ENCODE results near the gene PRKCA. TPM values are rescaled to one million over a fixed set of nuclear protein-coding genes. Genes with fewer than 3 reads are reported as not detected.

PRKCA gene
- total RNA-seq, 1 experiment from 2014 or later: 4.4 TPM

DNA sequence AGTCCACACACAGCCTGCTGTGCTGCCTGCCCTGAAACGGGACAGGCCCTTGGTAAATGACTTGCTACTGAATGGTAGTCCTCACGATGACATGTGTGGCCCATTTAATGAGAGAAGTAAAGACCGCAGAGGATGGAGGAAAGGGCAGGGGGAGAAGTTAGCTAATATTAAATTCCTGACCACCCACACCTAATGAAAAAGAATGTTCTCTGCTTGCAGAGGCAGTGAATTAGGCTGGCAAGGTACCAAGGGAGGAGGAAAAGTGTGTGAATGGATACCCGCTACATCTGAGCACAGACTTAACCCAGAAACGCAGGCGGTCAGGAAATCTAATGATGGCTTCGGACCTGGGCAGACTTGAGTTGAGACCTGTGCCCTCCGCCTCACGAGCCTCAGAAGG lies 141.2 kb downstream of the PRKCA start:
- no peak overlapping the region for H3K4me2 ChIP-seq (ENCODE audit: low read depth, low read length, poor library complexity, severe bottlenecking)
- no peak for DNase-seq
- no peaks in the 10 kb centered on the region for H3K9me3 ChIP-seq (ENCODE audit: low read length)
- no peaks in the 10 kb centered on the region for H3K36me3 ChIP-seq (ENCODE audit: insufficient read depth, low read length)
- H3K79me2 ChIP-seq (ENCODE audit: low read length): no peaks in the 10 kb centered on the region
- no peak overlapping the region for H3K9ac ChIP-seq (ENCODE audit: low read length)
- no peak overlapping the region for H2AFZ ChIP-seq (ENCODE audit: low read length)
- peaks cover 35% of the 10 kb centered on the region for H3K4me1 ChIP-seq (ENCODE audit: low read length)
- H4K20me1 ChIP-seq (ENCODE audit: insufficient read depth, low read depth, low read length): 0 out of 2 replicates have a peak, but pooled peaks cover 3% of the 10 kb centered on the region
- no peaks in the 10 kb centered on the region for H3K9me2 ChIP-seq (replicated peaks; ENCODE audit: insufficient read depth, low read length)
- H3K4me3 ChIP-seq (ENCODE audit: low read length): no peak overlapping the region
- no peaks in the 10 kb centered on the region for H3K27me3 ChIP-seq (ENCODE audit: low read length)
- no peak overlapping the region for H3K27ac ChIP-seq (ENCODE audit: low read length)

DNA sequence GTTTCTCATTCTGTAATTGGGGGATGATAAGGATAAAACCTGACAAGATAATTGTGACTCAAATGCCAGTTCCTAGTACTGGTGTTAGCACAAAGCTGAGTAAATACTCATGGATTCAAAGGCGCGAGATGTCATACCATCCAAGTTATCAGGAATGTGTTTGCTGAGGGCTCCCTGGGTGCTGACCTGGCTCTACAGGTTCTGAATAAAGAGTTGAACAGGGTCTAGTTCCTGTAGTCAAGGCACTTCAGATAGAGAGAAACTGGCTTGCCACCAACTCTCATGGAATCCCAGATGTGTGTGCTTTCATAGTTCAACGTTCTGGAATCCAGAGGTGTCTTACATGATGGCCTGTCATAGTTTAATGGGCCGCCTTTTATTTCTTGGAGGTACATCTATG lies 141.6 kb downstream of the PRKCA start:
- Histone ChIP-seq H3K9me2 (replicated peaks; ENCODE audit: insufficient read depth, low read length) (no peaks in the 10 kb centered on the region), H4K20me1 (ENCODE audit: insufficient read depth, low read depth, low read length) (0 out of 2 replicates have a peak, but pooled peaks cover 3% of the 10 kb centered on the region), H3K9ac (ENCODE audit: low read length) (no peak overlapping the region), H3K9me3 (ENCODE audit: low read length) (no peaks in the 10 kb centered on the region), H3K79me2 (ENCODE audit: low read length) (no peaks in the 10 kb centered on the region), H3K4me3 (ENCODE audit: low read length) (no peak overlapping the region), H3K4me1 (ENCODE audit: low read length) (peaks cover 35% of the 10 kb centered on the region), H2AFZ (ENCODE audit: low read length) (no peak overlapping the region), H3K27ac (ENCODE audit: low read length) (no peak overlapping the region), H3K4me2 (ENCODE audit: low read depth, low read length, poor library complexity, severe bottlenecking) (no peak overlapping the region), H3K27me3 (ENCODE audit: low read length) (no peaks in the 10 kb centered on the region), H3K36me3 (ENCODE audit: insufficient read depth, low read length) (no peaks in the 10 kb centered on the region)
- no peak for DNase-seq

DNA sequence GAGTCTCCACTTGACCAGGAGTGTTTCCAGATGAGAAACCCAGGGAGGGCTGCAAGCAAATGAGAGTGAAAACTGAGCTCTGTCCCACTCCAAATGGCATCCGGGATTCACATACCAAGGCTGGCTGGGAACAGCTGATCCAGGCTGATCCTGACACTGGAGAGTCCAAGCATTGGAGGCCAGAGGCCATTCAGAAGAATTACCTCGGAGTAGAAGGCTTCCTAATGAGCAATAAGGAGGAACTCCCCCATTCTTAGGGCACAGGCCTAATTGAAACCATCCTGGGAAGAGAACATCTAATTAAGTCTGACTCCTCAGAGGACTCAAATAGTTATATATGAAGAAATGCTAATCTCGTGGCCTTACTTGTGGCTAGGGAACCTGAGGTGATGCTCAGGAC lies 142.8 kb downstream of the PRKCA start:
- H3K4me2 ChIP-seq (ENCODE audit: low read depth, low read length, poor library complexity, severe bottlenecking): no peak overlapping the region
- no peaks in the 10 kb centered on the region for H3K9me3 ChIP-seq (ENCODE audit: low read length)
- DNase-seq: no peak
- H4K20me1 ChIP-seq (ENCODE audit: insufficient read depth, low read depth, low read length): 0 out of 2 replicates have a peak, but pooled peaks cover 3% of the 10 kb centered on the region
- H2AFZ ChIP-seq (ENCODE audit: low read length): no peak overlapping the region
- H3K9me2 ChIP-seq (replicated peaks; ENCODE audit: insufficient read depth, low read length): no peaks in the 10 kb centered on the region
- no peaks in the 10 kb centered on the region for H3K36me3 ChIP-seq (ENCODE audit: insufficient read depth, low read length)
- H3K4me3 ChIP-seq (ENCODE audit: low read length): no peak overlapping the region
- H3K27me3 ChIP-seq (ENCODE audit: low read length): no peaks in the 10 kb centered on the region
- H3K79me2 ChIP-seq (ENCODE audit: low read length): no peaks in the 10 kb centered on the region
- H3K9ac ChIP-seq (ENCODE audit: low read length): no peak overlapping the region
- H3K4me1 ChIP-seq (ENCODE audit: low read length): peaks cover 35% of the 10 kb centered on the region
- no peak overlapping the region for H3K27ac ChIP-seq (ENCODE audit: low read length)

DNA sequence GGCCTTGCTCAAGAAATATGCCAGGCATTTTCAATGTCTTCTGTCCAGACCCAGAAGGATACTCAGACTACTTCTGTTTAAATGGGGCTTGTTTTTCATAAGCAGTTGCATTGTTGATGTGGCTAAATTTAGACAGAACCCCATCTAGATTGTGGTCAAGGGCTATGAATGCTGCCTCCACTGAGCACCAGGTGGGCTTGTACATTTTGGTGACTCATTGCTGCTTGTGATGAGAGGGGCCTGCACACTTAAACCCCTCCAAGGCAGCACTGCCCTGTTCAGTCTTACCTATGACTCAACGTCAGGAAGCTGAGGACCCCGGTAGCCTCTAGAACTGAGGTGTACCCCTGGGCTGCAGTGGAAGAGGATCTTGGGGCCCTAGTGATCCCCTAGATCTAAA lies 144.0 kb downstream of the PRKCA start:
- no peak overlapping the region for H3K27ac ChIP-seq (ENCODE audit: low read length)
- H3K27me3 ChIP-seq (ENCODE audit: low read length): no peaks in the 10 kb centered on the region
- H3K4me2 ChIP-seq (ENCODE audit: low read depth, low read length, poor library complexity, severe bottlenecking): no peak overlapping the region
- H3K4me1 ChIP-seq (ENCODE audit: low read length): peaks cover 23% of the 10 kb centered on the region
- no peaks in the 10 kb centered on the region for H3K36me3 ChIP-seq (ENCODE audit: insufficient read depth, low read length)
- H3K9ac ChIP-seq (ENCODE audit: low read length): no peak overlapping the region
- DNase-seq: no peak
- H3K79me2 ChIP-seq (ENCODE audit: low read length): no peaks in the 10 kb centered on the region
- no peak overlapping the region for H3K4me3 ChIP-seq (ENCODE audit: low read length)
- 0 out of 2 replicates have a peak, but pooled peaks cover 3% of the 10 kb centered on the region for H4K20me1 ChIP-seq (ENCODE audit: insufficient read depth, low read depth, low read length)
- H2AFZ ChIP-seq (ENCODE audit: low read length): no peak overlapping the region
- H3K9me3 ChIP-seq (ENCODE audit: low read length): no peaks in the 10 kb centered on the region
- no peaks in the 10 kb centered on the region for H3K9me2 ChIP-seq (replicated peaks; ENCODE audit: insufficient read depth, low read length)

DNA sequence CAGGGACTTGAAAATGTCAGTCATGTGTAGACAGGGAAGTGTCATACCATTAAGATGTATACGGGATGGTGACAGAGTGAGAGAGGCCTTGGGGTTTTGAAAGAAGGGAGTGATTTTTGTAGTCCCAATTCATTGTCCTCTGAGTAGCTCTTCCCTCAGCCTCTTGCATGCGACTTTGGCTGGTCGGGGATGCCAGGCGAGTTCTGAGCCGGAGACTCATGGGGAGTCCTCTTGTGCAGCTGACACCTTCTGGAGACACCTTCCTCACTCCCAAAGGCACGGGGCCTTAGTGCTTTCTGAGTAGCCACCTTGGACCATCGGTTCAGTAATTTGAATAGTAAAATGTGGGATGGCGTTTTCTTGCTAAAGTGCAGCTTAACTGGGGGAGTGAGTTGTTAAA lies 144.7 kb downstream of the PRKCA start:
- DNase-seq: no peak
- H3K4me3 ChIP-seq (ENCODE audit: low read length): no peak overlapping the region
- H3K27ac ChIP-seq (ENCODE audit: low read length): no peak overlapping the region
- H3K4me1 ChIP-seq (ENCODE audit: low read length): peaks cover 16% of the 10 kb centered on the region
- no peaks in the 10 kb centered on the region for H3K9me3 ChIP-seq (ENCODE audit: low read length)
- H2AFZ ChIP-seq (ENCODE audit: low read length): no peak overlapping the region
- 0 out of 2 replicates have a peak, but pooled peaks cover 3% of the 10 kb centered on the region for H4K20me1 ChIP-seq (ENCODE audit: insufficient read depth, low read depth, low read length)
- no peaks in the 10 kb centered on the region for H3K79me2 ChIP-seq (ENCODE audit: low read length)
- no peaks in the 10 kb centered on the region for H3K9me2 ChIP-seq (replicated peaks; ENCODE audit: insufficient read depth, low read length)
- no peaks in the 10 kb centered on the region for H3K36me3 ChIP-seq (ENCODE audit: insufficient read depth, low read length)
- H3K9ac ChIP-seq (ENCODE audit: low read length): no peak overlapping the region
- no peaks in the 10 kb centered on the region for H3K27me3 ChIP-seq (ENCODE audit: low read length)
- no peak overlapping the region for H3K4me2 ChIP-seq (ENCODE audit: low read depth, low read length, poor library complexity, severe bottlenecking)

DNA sequence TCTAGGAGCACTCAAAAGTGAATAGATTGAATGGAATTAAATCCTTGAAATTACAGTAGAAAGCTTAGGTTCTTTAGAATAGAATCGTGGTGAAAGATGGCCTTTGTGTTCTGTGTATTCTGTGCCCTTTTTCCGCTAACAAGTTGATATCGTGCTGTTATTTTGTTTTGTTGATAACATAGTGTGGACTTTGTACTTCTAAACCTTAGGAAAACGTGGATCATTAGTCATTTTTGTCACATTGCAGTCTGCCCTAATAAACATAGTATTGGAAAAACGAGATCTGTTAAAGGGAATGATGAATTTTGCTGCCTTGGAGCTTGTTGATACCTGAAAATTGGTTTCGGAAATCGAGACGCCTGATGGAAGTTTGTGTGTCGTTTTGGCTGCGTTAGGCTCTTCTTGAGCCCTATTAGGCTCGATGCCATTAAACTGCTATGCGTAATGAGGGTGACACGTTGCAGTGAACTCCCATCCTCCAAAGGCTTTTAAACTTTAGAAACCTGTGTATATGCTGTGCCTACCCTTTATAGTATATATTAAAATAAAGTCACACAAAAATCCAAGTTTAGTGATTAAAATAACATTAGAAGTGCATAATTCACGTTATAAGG lies 145.7 kb downstream of the PRKCA start:
- H3K9me3 ChIP-seq (ENCODE audit: low read length): no peaks in the 10 kb centered on the region
- no peak overlapping the region for H2AFZ ChIP-seq (ENCODE audit: low read length)
- H3K4me1 ChIP-seq (ENCODE audit: low read length): peaks cover 6% of the 10 kb centered on the region
- H3K79me2 ChIP-seq (ENCODE audit: low read length): no peaks in the 10 kb centered on the region
- no peak for DNase-seq
- H3K27ac ChIP-seq (ENCODE audit: low read length): no peak overlapping the region
- no peaks in the 10 kb centered on the region for H3K36me3 ChIP-seq (ENCODE audit: insufficient read depth, low read length)
- H3K9me2 ChIP-seq (replicated peaks; ENCODE audit: insufficient read depth, low read length): no peaks in the 10 kb centered on the region
- H4K20me1 ChIP-seq (ENCODE audit: insufficient read depth, low read depth, low read length): 0 out of 2 replicates have a peak, but pooled peaks cover 3% of the 10 kb centered on the region
- H3K27me3 ChIP-seq (ENCODE audit: low read length): no peaks in the 10 kb centered on the region
- no peak overlapping the region for H3K4me2 ChIP-seq (ENCODE audit: low read depth, low read length, poor library complexity, severe bottlenecking)
- no peak overlapping the region for H3K9ac ChIP-seq (ENCODE audit: low read length)
- H3K4me3 ChIP-seq (ENCODE audit: low read length): no peak overlapping the region

DNA sequence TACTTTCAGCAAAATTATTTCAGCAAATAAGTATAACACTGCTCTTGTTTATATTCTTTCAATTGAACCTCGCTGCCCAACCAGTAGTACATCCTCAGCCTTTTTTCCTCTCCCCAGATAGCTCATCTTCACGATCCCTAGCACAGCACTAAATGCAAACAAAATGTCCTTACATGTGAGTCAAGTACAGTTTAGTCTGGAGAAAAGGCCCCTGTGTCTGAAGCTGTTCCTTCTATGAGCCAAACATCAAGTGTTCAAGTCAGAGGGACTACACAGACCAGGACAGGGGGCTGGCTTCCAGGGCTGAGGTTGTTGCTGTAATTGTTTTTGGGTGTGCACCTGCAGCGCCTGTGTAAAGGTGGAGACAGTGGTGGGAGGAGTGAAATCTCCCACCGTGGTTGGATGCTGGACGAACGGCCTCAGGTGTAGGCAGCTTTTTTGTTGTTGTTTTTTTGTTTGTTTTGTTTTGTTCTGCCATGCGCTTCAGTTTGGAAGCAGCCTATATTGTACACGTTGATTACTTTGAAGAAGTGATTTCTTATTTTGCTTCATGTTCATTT lies 147.1 kb downstream of the PRKCA start:
- no peaks in the 10 kb centered on the region for H3K36me3 ChIP-seq (ENCODE audit: insufficient read depth, low read length)
- H3K27me3 ChIP-seq (ENCODE audit: low read length): no peaks in the 10 kb centered on the region
- H2AFZ ChIP-seq (ENCODE audit: low read length): no peak overlapping the region
- no peaks in the 10 kb centered on the region for H3K9me3 ChIP-seq (ENCODE audit: low read length)
- H3K27ac ChIP-seq (ENCODE audit: low read length): no peak overlapping the region
- H3K9me2 ChIP-seq (replicated peaks; ENCODE audit: insufficient read depth, low read length): no peaks in the 10 kb centered on the region
- H3K4me2 ChIP-seq (ENCODE audit: low read depth, low read length, poor library complexity, severe bottlenecking): no peak overlapping the region
- no peaks in the 10 kb centered on the region for H3K4me1 ChIP-seq (ENCODE audit: low read length)
- no peaks in the 10 kb centered on the region for H3K79me2 ChIP-seq (ENCODE audit: low read length)
- DNase-seq: no peak
- H3K9ac ChIP-seq (ENCODE audit: low read length): no peak overlapping the region
- 0 out of 2 replicates have a peak, but pooled peaks cover 3% of the 10 kb centered on the region for H4K20me1 ChIP-seq (ENCODE audit: insufficient read depth, low read depth, low read length)
- no peak overlapping the region for H3K4me3 ChIP-seq (ENCODE audit: low read length)

DNA sequence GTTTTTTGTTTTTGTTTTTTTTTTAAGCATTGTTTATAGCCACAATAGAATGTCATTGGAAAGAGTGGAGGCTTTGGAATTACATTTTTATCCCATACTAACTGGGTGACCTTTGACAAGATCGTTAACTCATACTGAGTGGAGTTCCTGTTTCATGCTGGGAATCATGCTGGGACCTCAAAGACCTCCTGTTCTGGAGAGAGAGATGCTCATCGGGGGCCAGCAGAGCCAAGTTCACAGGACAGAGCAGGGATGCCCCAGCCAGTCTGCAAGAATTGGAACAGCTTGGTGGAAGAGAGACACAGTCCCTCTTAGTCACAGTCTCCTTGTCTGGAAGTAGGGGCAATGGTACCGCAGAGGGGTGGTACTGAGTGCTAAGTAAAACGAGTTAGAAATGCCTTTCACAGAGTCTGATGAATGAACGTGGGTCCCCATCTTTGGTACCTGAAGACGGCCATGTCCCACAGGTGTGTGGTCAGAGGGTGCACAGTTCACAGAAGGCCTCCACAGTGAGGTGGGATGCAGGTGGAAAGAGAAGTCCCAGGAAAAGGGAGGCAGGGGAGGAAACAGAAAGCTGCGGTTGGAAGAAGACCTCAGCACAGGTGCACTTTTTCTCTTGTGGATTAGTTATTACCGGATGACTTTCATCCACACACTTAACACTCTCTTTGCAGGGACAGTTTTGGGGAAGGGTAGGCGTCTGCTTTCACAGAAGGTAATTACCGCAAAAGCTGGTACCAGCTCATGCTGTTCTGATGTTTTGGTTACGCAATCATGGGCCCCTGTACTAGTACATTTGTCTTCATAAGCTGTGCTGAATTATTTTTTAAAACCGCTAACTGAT lies 147.8 kb downstream of the PRKCA start:
- Histone ChIP-seq H2AFZ (ENCODE audit: low read length) (no peak overlapping the region), H3K9ac (ENCODE audit: low read length) (no peak overlapping the region), H3K36me3 (ENCODE audit: insufficient read depth, low read length) (no peaks in the 10 kb centered on the region), H3K27ac (ENCODE audit: low read length) (no peak overlapping the region), H3K27me3 (ENCODE audit: low read length) (no peaks in the 10 kb centered on the region), H3K4me1 (ENCODE audit: low read length) (no peaks in the 10 kb centered on the region), H3K4me3 (ENCODE audit: low read length) (no peak overlapping the region), H3K4me2 (ENCODE audit: low read depth, low read length, poor library complexity, severe bottlenecking) (no peak overlapping the region), H3K9me3 (ENCODE audit: low read length) (no peaks in the 10 kb centered on the region), H3K79me2 (ENCODE audit: low read length) (no peaks in the 10 kb centered on the region), H4K20me1 (ENCODE audit: insufficient read depth, low read depth, low read length) (0 out of 2 replicates have a peak, but pooled peaks cover 3% of the 10 kb centered on the region), H3K9me2 (replicated peaks; ENCODE audit: insufficient read depth, low read length) (no peaks in the 10 kb centered on the region)
- no peak for DNase-seq

All from Karpas-422 (cell line).